Karpas-422 (cell line): ENCODE results near the gene TMEM127. TPM values are rescaled to one million over a fixed set of nuclear protein-coding genes. Genes with fewer than 3 reads are reported as not detected.

Experiments
- DNase-seq: peaks from one replicate; pipeline ENCODE4 v3.0.0-alpha.2; 2015
- H2AFZ ChIP-seq: fragments of 200-600 bp; sonication (generic); 2 replicates; pipeline ENCODE4 v1.6.1; 2014; ENCODE audit warnings: antibody characterized with exemption, low read length, mixed read lengths
- H3K27ac ChIP-seq: fragments of 200-600 bp; sonication (generic); 2 replicates; pipeline ENCODE4 v1.5.1; 2014; ENCODE audit warnings: mild to moderate bottlenecking, low read length, moderate library complexity
- H3K27me3 ChIP-seq: fragments of 200-600 bp; sonication (generic); 2 replicates; pipeline ENCODE4 v1.6.1; 2014; ENCODE audit warnings: low read length, mixed read lengths
- H3K36me3 ChIP-seq: fragments of 200-600 bp; sonication (generic); 2 replicates; pipeline ENCODE4 v1.6.1; 2014; ENCODE audit warnings: low read length, mixed read lengths; ENCODE audit not compliant: insufficient read depth
- H3K4me1 ChIP-seq: fragments of 200-600 bp; sonication (generic); 2 replicates; pipeline ENCODE4 v1.6.1; 2014; ENCODE audit warnings: mild to moderate bottlenecking, low read length, mixed read lengths
- H3K4me2 ChIP-seq: fragments of 200-600 bp; sonication (generic); 2 replicates; pipeline ENCODE4 v1.6.1; 2014; ENCODE audit warnings: low read length, low read depth, mild to moderate bottlenecking; ENCODE audit not compliant: poor library complexity, severe bottlenecking
- H3K4me3 ChIP-seq: fragments of 200-600 bp; sonication (generic); 2 replicates; pipeline ENCODE4 v1.5.1; 2014; ENCODE audit warnings: mild to moderate bottlenecking, antibody characterized with exemption, low read length, mixed read lengths
- H3K79me2 ChIP-seq: fragments of 200-600 bp; sonication (generic); 2 replicates; pipeline ENCODE4 v1.6.1; 2014; ENCODE audit warnings: mild to moderate bottlenecking, low read length, mixed read lengths
- H3K9ac ChIP-seq: fragments of 200-600 bp; sonication (generic); 2 replicates; pipeline ENCODE4 v1.6.0; 2014; ENCODE audit warnings: low read length
- H3K9me2 ChIP-seq: fragments of 200-600 bp; sonication (generic), shearing (Covaris generic); replicated peaks from 2 replicates; pipeline ENCODE4 v1.6.0; 2014; ENCODE audit warnings: mild to moderate bottlenecking, low read length, moderate library complexity; ENCODE audit not compliant: insufficient read depth
- H3K9me3 ChIP-seq: fragments of 300-700, 200-600 bp; sonication (generic); 2 replicates; pipeline ENCODE4 v1.6.1; 2014; ENCODE audit warnings: low read length, mixed read lengths
- H4K20me1 ChIP-seq: fragments of 200-600 bp; sonication (generic); 2 replicates; pipeline ENCODE4 v1.6.1; 2014; ENCODE audit warnings: mild to moderate bottlenecking, antibody characterized with exemption, low read length, low read depth; ENCODE audit not compliant: insufficient read depth
- total RNA-seq: library from RNA; depleted of rRNA; stranded (reverse); fragments of >200 nt; shearing (Covaris generic); gene quantifications from 2 replicates; pipeline ENCODE4 v1.2.3, GENCODE V29; 2014; ENCODE audit warnings: low replicate concordance; rRNA removed

TMEM127 gene
- 17.7 and 21.9 TPM in 2 replicates for total RNA-seq

DNA sequence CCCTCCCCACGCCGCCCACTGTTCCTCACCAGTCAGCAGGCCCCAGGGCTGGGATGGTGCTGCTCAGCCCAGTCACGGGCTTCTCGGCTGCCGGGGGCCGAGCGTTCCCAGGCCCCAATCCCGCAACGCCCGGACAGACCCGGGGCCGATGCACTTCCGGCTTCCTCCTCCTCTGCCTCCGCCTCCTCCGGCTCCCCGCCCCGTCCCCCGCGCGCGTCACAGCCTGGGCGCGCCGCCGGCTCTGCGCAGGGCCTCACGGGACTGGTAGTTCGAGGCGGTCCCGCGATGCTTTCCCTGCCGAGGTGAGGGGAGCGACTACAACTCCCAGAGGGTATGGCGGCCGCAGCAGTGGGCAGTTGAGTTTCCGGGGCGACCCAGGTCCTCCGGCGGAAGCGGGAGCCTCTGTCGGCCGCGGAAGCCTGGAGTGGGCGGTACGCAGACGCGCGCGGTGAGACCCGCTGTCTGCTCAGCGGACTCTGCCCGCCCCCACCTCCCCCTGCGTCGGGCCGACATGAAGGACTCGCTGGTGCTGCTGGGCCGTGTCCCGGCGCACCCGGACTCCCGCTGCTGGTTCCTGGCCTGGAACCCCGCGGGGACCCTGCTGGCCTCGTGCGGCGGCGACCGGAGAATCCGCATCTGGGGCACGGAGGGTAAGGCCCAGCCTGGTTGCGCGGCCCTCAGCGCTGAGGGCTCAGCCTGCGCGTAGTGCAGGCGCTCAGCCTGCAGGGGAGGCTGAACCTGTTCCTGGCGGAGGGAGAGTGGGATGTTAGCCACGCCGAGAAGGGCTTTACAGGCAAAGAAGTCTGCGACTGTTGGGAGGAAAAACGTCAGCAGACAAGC, at the start of gene TMEM127, which contains the start of gene CIAO1:
TMEM127 (minus strand) TSS at position 158 of the 840 bp plus-strand sequence. CDS start 616 bp downstream, outside the sequence.
CIAO1 (plus strand) TSS at position 386 of the 840 bp plus-strand sequence; CDS start at position 512, 126 bp downstream.
- peak within 1 kb of the TSS; percentile 98 for H3K9ac ChIP-seq
- no peaks in the 10 kb centered on the region for H3K27me3 ChIP-seq
- H3K4me3 ChIP-seq: peak within 1 kb of the TSS; percentile 100
- peaks cover 26% of the 10 kb centered on the region; the same call in 1 of the 2 replicates for H4K20me1 ChIP-seq
- H3K27ac ChIP-seq: peak within 1 kb of the TSS; percentile 57; the same call in 1 of the 2 replicates
- no peaks in the 10 kb centered on the region for H3K9me2 ChIP-seq
- H3K4me2 ChIP-seq: peak within 1 kb of the TSS; percentile 93
- H2AFZ ChIP-seq: peak within 1 kb of the TSS; percentile 74; the same call in 1 of the 2 replicates
- peak; percentile 99 for DNase-seq
- peaks cover 30% of the 10 kb centered on the region for H3K4me1 ChIP-seq
- H3K9me3 ChIP-seq: no peaks in the 10 kb centered on the region
- peaks cover 21% of the 10 kb centered on the region; the same call in 1 of the 2 replicates for H3K36me3 ChIP-seq
- H3K79me2 ChIP-seq: peaks cover 72% of the 10 kb centered on the region

DNA sequence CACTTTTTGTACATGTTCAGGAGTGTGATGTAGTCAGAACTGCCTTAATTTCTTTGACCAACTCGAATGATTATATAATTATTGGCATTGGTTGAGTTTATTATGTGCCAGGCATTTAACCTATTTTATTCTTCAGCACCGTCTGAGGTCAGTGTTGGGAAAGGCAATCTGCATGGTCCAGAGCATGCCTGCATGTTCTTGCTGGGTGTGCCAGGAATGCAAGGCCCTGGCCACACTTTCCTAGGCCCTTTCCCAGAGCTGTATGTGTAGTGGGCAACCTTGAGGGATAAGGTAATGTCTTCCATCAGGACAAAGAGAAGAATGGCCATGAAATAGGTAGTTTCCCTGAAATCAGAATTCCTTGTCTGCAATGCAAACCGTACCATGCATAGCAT, 49.2 kb upstream of the TMEM127 start:
- no peak for DNase-seq
- no peak overlapping the region for H3K4me3 ChIP-seq
- peaks cover 10% of the 10 kb centered on the region for H3K4me1 ChIP-seq
- H3K9me3 ChIP-seq: no peaks in the 10 kb centered on the region
- no peak overlapping the region for H3K9ac ChIP-seq
- no peaks in the 10 kb centered on the region for H3K79me2 ChIP-seq
- H3K4me2 ChIP-seq: no peak overlapping the region
- no peaks in the 10 kb centered on the region for H4K20me1 ChIP-seq
- no peak overlapping the region for H2AFZ ChIP-seq
- H3K27ac ChIP-seq: no peak overlapping the region
- no peaks in the 10 kb centered on the region for H3K9me2 ChIP-seq
- H3K27me3 ChIP-seq: no peaks in the 10 kb centered on the region
- no peaks in the 10 kb centered on the region for H3K36me3 ChIP-seq

DNA sequence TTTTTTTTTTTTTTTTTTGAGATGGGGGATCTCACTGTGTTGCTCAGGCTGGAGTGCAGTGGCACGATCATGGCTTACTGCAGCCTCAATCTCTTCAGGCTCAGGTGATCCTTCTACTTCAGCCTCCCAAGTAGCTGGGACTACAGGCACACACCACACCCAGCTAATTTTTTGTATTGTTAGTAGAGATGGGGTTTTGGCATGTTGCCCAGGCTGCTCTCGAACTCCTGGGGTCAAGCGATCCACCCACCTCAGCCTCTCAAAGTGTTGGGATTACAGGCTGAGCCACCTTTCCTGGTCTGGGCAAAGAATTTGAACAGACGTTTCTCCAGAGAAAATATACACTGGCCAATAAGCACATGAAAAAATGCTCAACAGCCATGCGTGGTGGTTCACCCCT, 42.5 kb upstream of the TMEM127 start:
- no peak overlapping the region for H3K4me3 ChIP-seq
- no peak overlapping the region for H2AFZ ChIP-seq
- H3K79me2 ChIP-seq: peaks cover 27% of the 10 kb centered on the region
- H3K27me3 ChIP-seq: no peaks in the 10 kb centered on the region
- no peaks in the 10 kb centered on the region for H3K9me3 ChIP-seq
- H3K9me2 ChIP-seq: no peaks in the 10 kb centered on the region
- H3K4me2 ChIP-seq: no peak overlapping the region
- no peak overlapping the region for H3K27ac ChIP-seq
- no peak for DNase-seq
- H3K4me1 ChIP-seq: peaks cover 24% of the 10 kb centered on the region
- H3K9ac ChIP-seq: no peak overlapping the region
- peaks cover 10% of the 10 kb centered on the region for H3K36me3 ChIP-seq
- no peaks in the 10 kb centered on the region for H4K20me1 ChIP-seq

GRCh38 chr2:96306370-96306769, 40.6 kb upstream of the TMEM127 start:
- peak overlapping the region; percentile 69 for H3K27ac ChIP-seq
- DNase-seq: peak; percentile 44
- H3K9ac ChIP-seq: peak overlapping the region; percentile 89
- H4K20me1 ChIP-seq: no peaks in the 10 kb centered on the region
- H3K79me2 ChIP-seq: peaks cover 46% of the 10 kb centered on the region
- no peaks in the 10 kb centered on the region for H3K9me2 ChIP-seq
- H2AFZ ChIP-seq: no peak overlapping the region; the same call in 1 of the 2 replicates
- peak overlapping the region; percentile 79 for H3K4me3 ChIP-seq
- H3K4me1 ChIP-seq: peaks cover 24% of the 10 kb centered on the region
- H3K27me3 ChIP-seq: no peaks in the 10 kb centered on the region
- peak overlapping the region; percentile 88 for H3K4me2 ChIP-seq
- H3K9me3 ChIP-seq: no peaks in the 10 kb centered on the region
- peaks cover 27% of the 10 kb centered on the region for H3K36me3 ChIP-seq

GRCh38 chr2:96305979-96306308, 40.1 kb upstream of the TMEM127 start:
- Histone ChIP-seq H3K36me3 (peaks cover 31% of the 10 kb centered on the region), H3K9me2 (no peaks in the 10 kb centered on the region), H3K4me1 (peaks cover 24% of the 10 kb centered on the region), H3K4me3 (peak overlapping the region; percentile 79), H3K27me3 (no peaks in the 10 kb centered on the region), H3K27ac (peak overlapping the region; percentile 69), H4K20me1 (no peaks in the 10 kb centered on the region), H2AFZ (peak overlapping the region; percentile 3; the same call in 1 of the 2 replicates), H3K9ac (peak overlapping the region; percentile 89), H3K9me3 (no peaks in the 10 kb centered on the region), H3K4me2 (peak overlapping the region; percentile 88), H3K79me2 (peaks cover 47% of the 10 kb centered on the region)
- peak; percentile 53 for DNase-seq

GRCh38 chr2:96305091-96305978, 39.5 kb upstream of the TMEM127 start, which contains the start of gene SNRNP200:
SNRNP200 (minus strand) TSS chr2:96305546; CDS start chr2:96305437, 109 bp downstream.
- Histone ChIP-seq H3K36me3 (peaks cover 34% of the 10 kb centered on the region), H3K9ac (peak within 1 kb of the TSS; percentile 89), H3K4me2 (peak within 1 kb of the TSS; percentile 88), H3K9me3 (no peaks in the 10 kb centered on the region), H3K27me3 (no peaks in the 10 kb centered on the region), H3K4me3 (peak within 1 kb of the TSS; percentile 79), H2AFZ (peak within 1 kb of the TSS; percentile 3; the same call in 1 of the 2 replicates), H3K9me2 (no peaks in the 10 kb centered on the region), H4K20me1 (no peaks in the 10 kb centered on the region), H3K79me2 (peaks cover 47% of the 10 kb centered on the region), H3K4me1 (peaks cover 24% of the 10 kb centered on the region), H3K27ac (peak within 1 kb of the TSS; percentile 69)
- DNase-seq: peak; percentile 98

- Histone ChIP-seq H3K4me2 (peak overlapping the region; percentile 88), H3K9me2 (no peaks in the 10 kb centered on the region), H4K20me1 (no peaks in the 10 kb centered on the region), H3K9me3 (no peaks in the 10 kb centered on the region), H3K4me3 (peak overlapping the region; percentile 79), H3K36me3 (peaks cover 40% of the 10 kb centered on the region), H3K79me2 (peaks cover 47% of the 10 kb centered on the region), H3K4me1 (peaks cover 24% of the 10 kb centered on the region), H2AFZ (no peak overlapping the region), H3K27ac (peak overlapping the region; percentile 57; the same call in 1 of the 2 replicates), H3K9ac (peak overlapping the region; percentile 89), H3K27me3 (no peaks in the 10 kb centered on the region)
- DNase-seq: no peak
These were observed 38.8 kb upstream of the TMEM127 start for GRCh38 chr2:96304606-96305005.
